M059J (cell line): ENCODE measurements around the gene ST3GAL2. TPM values are rescaled to one million over a fixed set of nuclear protein-coding genes. Genes with fewer than 3 reads are reported as not detected.

Experiments
- DNase-seq: peaks from one replicate; pipeline ENCODE4 v3.0.0-alpha.2; 2012; ENCODE audit warnings: low read depth
- total RNA-seq: library from RNA; depleted of rRNA; stranded (reverse); fragments of >200 nt; shearing (Covaris generic); gene quantifications from 2 replicates; pipeline ENCODE4 v1.2.3, GENCODE V29; 2014; rRNA removed

Gene ST3GAL2
- 15.7 and 32.2 TPM in 2 replicates for total RNA-seq

- DNase-seq, result peak; percentile 92
Measured at GRCh38 chr16:70438969-70439862, at the start of gene ST3GAL2. Gene ST3GAL2, minus strand, starts transcription at chr16:70439100. Its CDS starts 40,570 bp downstream, at chr16:70398530.

GRCh38 chr16:70484867-70485266, 46.0 kb upstream of the ST3GAL2 start:
- no peak for DNase-seq

- no peak for DNase-seq
Measured at GRCh38 chr16:70483426-70483825, 44.5 kb upstream of the ST3GAL2 start.

- DNase-seq, result peak; percentile 42
Measured at GRCh38 chr16:70482624-70483023, 43.7 kb upstream of the ST3GAL2 start.

- DNase-seq, result peak; percentile 78
Measured at GRCh38 chr16:70481929-70482536, 43.1 kb upstream of the ST3GAL2 start.

- DNase-seq, result peak; percentile 21
Measured at GRCh38 chr16:70480127-70481105, 41.5 kb upstream of the ST3GAL2 start.

- no peak for DNase-seq
Measured at GRCh38 chr16:70478912-70479341, 40.0 kb upstream of the ST3GAL2 start.

- no peak for DNase-seq
Measured at GRCh38 chr16:70478169-70478568, 39.3 kb upstream of the ST3GAL2 start.

GRCh38 chr16:70476272-70477020, 37.5 kb upstream of the ST3GAL2 start:
- peak; percentile 91 for DNase-seq

- no peak for DNase-seq
Measured at GRCh38 chr16:70475054-70475871, 36.4 kb upstream of the ST3GAL2 start.

GRCh38 chr16:70474320-70475053, 35.6 kb upstream of the ST3GAL2 start:
- DNase-seq, result no peak

GRCh38 chr16:70473446-70474319, 34.8 kb upstream of the ST3GAL2 start:
- no peak for DNase-seq

- no peak for DNase-seq
Measured at GRCh38 chr16:70472786-70473433, 34.0 kb upstream of the ST3GAL2 start.

- peak; percentile 25 for DNase-seq
Measured at GRCh38 chr16:70470927-70471341, 32.0 kb upstream of the ST3GAL2 start.

GRCh38 chr16:70470141-70470926, 31.4 kb upstream of the ST3GAL2 start:
- no peak for DNase-seq

GRCh38 chr16:70468776-70469525, 30.1 kb upstream of the ST3GAL2 start:
- DNase-seq, result no peak
